Body of pancreas (tissue), 4 donors: Measurements from ENCODE around the gene KIAA0319L.

Source experiments
- POLR2A ChIP-seq, 3 donors: fragments of 450-650 bp; IDR thresholded peaks; one replicate each; pipeline ENCODE4 v1.6.1; 2016; ENCODE audit warnings: antibody characterized with exemption in 3 of 3, mild to moderate bottlenecking in 2 of 3
- TF ChIP-seq, protein P1 (sequence below), 7 experiments: fragments of 450-650 bp in 4 of 7; fragments of 200-600 bp in 3 of 7; sonication (generic) in 3 of 7; IDR thresholded peaks; one replicate each; pipeline ENCODE4 v1.5.1; 2016 to 2019; ENCODE audit warnings: antibody characterized with exemption in 7 of 7

GRCh38 chr1:35394386-35394785 lies 162.8 kb downstream of the KIAA0319L start:
- TF ChIP-seq, protein P1, sequence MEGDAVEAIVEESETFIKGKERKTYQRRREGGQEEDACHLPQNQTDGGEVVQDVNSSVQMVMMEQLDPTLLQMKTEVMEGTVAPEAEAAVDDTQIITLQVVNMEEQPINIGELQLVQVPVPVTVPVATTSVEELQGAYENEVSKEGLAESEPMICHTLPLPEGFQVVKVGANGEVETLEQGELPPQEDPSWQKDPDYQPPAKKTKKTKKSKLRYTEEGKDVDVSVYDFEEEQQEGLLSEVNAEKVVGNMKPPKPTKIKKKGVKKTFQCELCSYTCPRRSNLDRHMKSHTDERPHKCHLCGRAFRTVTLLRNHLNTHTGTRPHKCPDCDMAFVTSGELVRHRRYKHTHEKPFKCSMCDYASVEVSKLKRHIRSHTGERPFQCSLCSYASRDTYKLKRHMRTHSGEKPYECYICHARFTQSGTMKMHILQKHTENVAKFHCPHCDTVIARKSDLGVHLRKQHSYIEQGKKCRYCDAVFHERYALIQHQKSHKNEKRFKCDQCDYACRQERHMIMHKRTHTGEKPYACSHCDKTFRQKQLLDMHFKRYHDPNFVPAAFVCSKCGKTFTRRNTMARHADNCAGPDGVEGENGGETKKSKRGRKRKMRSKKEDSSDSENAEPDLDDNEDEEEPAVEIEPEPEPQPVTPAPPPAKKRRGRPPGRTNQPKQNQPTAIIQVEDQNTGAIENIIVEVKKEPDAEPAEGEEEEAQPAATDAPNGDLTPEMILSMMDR (IDR thresholded peaks at IDR 0.05): no peak
- TF ChIP-seq POLR2A (IDR thresholded peaks at IDR 0.05): no peak
